GM12878 (cell line): ENCODE data around the gene SPDYE17.
"Not testable (repeated sequence)": the region's sequence is repeated elsewhere in the genome, so short reads cannot be mapped to it uniquely, and the experiment has no call there.

Experiments used
- ASH2L ChIP-seq: fragments of 300-600, 200-600 bp; sonication (generic); IDR thresholded peaks from 2 replicates; pipeline ENCODE4 v1.6.1; 2017; ENCODE audit warnings: low read depth, mild to moderate bottlenecking, borderline replicate concordance
- EZH2 ChIP-seq: IDR thresholded peaks from 2 replicates; pipeline ENCODE4 v1.6.1; 2012; ENCODE audit warnings: low read depth, mild to moderate bottlenecking, control low read depth, inconsistent platforms, low read length, borderline replicate concordance; ENCODE audit not compliant: control insufficient read depth
- YY1 ChIP-seq: IDR thresholded peaks from 2 replicates; pipeline ENCODE4 v1.6.1; 2011; ENCODE audit warnings: low read depth, mild to moderate bottlenecking, low read length
- TF ChIP-seq, protein P1 (sequence below), 3 experiments: IDR thresholded peaks in 2 of 3; conservative IDR thresholded peaks in 1 of 3; 2 replicates each; pipeline ENCODE4 v1.5.1; 2011; ENCODE audit warnings: low read depth in 3 of 3, low read length in 3 of 3, mild to moderate bottlenecking in 3 of 3, control low read depth in 2 of 3, moderate library complexity in 2 of 3, inconsistent platforms in 1 of 3, mixed read lengths in 1 of 3; ENCODE audit not compliant: control insufficient read depth in 2 of 3, insufficient read depth in 1 of 3; ENCODE audit errors: extremely low read depth in 1 of 3
- TF ChIP-seq, protein P2 (sequence below): IDR thresholded peaks from 2 replicates; pipeline ENCODE4 v1.6.1; 2012; ENCODE audit warnings: low read depth, low read length, improper control_type of control experiment

DNA sequence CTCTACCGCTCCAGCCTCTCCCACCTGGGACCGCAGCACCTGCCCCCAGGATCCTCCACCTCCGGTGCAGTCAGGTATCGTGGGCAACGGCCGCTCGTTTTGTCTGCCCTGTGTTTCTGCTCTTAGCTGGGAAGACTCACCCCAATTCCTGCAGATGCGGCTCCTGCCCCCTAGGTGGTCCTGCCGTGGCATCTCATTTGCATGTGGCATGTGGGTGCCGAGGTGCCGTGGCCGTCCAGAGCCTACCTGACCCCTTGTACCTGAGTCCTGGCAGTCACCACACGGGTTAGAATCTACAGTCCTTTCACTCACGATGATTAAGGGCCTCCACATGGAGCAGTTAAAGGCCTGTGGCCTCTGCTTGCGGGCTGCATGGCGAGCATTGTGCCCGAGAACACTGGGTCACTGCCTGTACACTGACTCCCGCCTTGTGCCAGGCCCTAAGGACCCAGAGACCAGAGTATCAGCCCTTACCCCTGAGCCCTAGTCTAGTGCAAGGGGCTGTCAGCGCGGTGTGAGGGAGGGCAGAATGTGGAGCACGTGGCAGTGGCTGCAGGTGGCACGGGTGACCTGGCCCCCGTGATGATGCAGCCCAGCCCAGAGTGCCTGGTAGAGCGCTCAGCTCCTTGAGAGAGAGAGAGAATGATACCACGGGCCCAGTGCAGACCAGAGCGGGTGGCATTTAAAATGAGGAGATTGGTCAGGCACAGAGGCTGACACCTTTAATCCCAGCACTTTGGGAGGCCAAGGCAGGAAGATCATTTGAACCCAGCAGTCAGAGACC is 50.8 kb downstream of the SPDYE17 start:
- not testable (repeated sequence) for TF ChIP-seq EZH2, YY1, ASH2L
- TF ChIP-seq, protein P1, sequence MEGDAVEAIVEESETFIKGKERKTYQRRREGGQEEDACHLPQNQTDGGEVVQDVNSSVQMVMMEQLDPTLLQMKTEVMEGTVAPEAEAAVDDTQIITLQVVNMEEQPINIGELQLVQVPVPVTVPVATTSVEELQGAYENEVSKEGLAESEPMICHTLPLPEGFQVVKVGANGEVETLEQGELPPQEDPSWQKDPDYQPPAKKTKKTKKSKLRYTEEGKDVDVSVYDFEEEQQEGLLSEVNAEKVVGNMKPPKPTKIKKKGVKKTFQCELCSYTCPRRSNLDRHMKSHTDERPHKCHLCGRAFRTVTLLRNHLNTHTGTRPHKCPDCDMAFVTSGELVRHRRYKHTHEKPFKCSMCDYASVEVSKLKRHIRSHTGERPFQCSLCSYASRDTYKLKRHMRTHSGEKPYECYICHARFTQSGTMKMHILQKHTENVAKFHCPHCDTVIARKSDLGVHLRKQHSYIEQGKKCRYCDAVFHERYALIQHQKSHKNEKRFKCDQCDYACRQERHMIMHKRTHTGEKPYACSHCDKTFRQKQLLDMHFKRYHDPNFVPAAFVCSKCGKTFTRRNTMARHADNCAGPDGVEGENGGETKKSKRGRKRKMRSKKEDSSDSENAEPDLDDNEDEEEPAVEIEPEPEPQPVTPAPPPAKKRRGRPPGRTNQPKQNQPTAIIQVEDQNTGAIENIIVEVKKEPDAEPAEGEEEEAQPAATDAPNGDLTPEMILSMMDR (IDR thresholded peaks at IDR 0.05 in 2 of 3, conservative IDR thresholded peaks at IDR 0.05 in 1 of 3; ENCODE audit: control insufficient read depth in 2 of 3, extremely low read depth in 1 of 3, insufficient read depth in 1 of 3, low read depth in 3 of 3, low read length in 3 of 3), result not testable (repeated sequence)
- TF ChIP-seq, protein P2, sequence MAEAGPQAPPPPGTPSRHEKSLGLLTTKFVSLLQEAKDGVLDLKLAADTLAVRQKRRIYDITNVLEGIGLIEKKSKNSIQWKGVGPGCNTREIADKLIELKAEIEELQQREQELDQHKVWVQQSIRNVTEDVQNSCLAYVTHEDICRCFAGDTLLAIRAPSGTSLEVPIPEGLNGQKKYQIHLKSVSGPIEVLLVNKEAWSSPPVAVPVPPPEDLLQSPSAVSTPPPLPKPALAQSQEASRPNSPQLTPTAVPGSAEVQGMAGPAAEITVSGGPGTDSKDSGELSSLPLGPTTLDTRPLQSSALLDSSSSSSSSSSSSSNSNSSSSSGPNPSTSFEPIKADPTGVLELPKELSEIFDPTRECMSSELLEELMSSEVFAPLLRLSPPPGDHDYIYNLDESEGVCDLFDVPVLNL, result not testable (repeated sequence)
